ENCODE measurements around the gene GPRC5B.

The GPRC5B gene

GRCh38 chr16:19833176-19833575, 51.5 kb downstream of the GPRC5B start:
- H3K4me3 ChIP-seq (replicated peaks; ENCODE audit: low read depth, low read length) = no peak overlapping the region
- DNase-seq (ENCODE audit: extremely low read depth, insufficient read length) = no peak
- no peak for TF ChIP-seq CTCF (IDR thresholded peaks at IDR 0.05; ENCODE audit: insufficient read depth, low read length, poor library complexity, severe bottlenecking)
- H3K36me3 ChIP-seq (ENCODE audit: control insufficient read depth, insufficient read depth, low read length) = no peaks in the 10 kb centered on the region
- no peaks in the 10 kb centered on the region for H3K27me3 ChIP-seq (replicated peaks; ENCODE audit: control insufficient read depth, insufficient read depth, low read length)

- Histone ChIP-seq H3K36me3 (ENCODE audit: control insufficient read depth, insufficient read depth, low read length) (no peaks in the 10 kb centered on the region), H3K4me3 (replicated peaks; ENCODE audit: low read depth, low read length) (no peak overlapping the region), H3K27me3 (replicated peaks; ENCODE audit: control insufficient read depth, insufficient read depth, low read length) (no peaks in the 10 kb centered on the region)
- DNase-seq (ENCODE audit: extremely low read depth, insufficient read length) = no peak
- no peak for TF ChIP-seq CTCF (IDR thresholded peaks at IDR 0.05; ENCODE audit: insufficient read depth, low read length, poor library complexity, severe bottlenecking)
Observed at GRCh38 chr16:19831678-19832077, 53.0 kb downstream of the GPRC5B start.

GRCh38 chr16:19830902-19831560, 53.6 kb downstream of the GPRC5B start:
- Histone ChIP-seq H3K4me3 (replicated peaks; ENCODE audit: low read depth, low read length) (no peak overlapping the region), H3K27me3 (replicated peaks; ENCODE audit: control insufficient read depth, insufficient read depth, low read length) (no peaks in the 10 kb centered on the region)
- TF ChIP-seq CTCF (IDR thresholded peaks at IDR 0.05; ENCODE audit: insufficient read depth, low read length, poor library complexity, severe bottlenecking) = no peak

GRCh38 chr16:19829844-19830692, 54.6 kb downstream of the GPRC5B start:
- Histone ChIP-seq H3K27me3 (replicated peaks; ENCODE audit: control insufficient read depth, insufficient read depth, low read length) (no peaks in the 10 kb centered on the region), H3K36me3 (ENCODE audit: control insufficient read depth, insufficient read depth, low read length) (no peaks in the 10 kb centered on the region), H3K4me3 (replicated peaks; ENCODE audit: low read depth, low read length) (no peak overlapping the region)
- DNase-seq (ENCODE audit: extremely low read depth, insufficient read length) = no peak
- no peak for TF ChIP-seq CTCF (IDR thresholded peaks at IDR 0.05; ENCODE audit: insufficient read depth, low read length, poor library complexity, severe bottlenecking)

More at GRCh38 chr16:19830902-19831560, 53.6 kb downstream of the GPRC5B start:
- H3K36me3 ChIP-seq (ENCODE audit: control insufficient read depth, insufficient read depth, low read length) = no peaks in the 10 kb centered on the region
- no peak for DNase-seq (ENCODE audit: extremely low read depth, insufficient read length)

- Histone ChIP-seq H3K4me3 (replicated peaks; ENCODE audit: low read depth, low read length) (no peak overlapping the region), H3K36me3 (ENCODE audit: control insufficient read depth, insufficient read depth, low read length) (no peaks in the 10 kb centered on the region), H3K27me3 (replicated peaks; ENCODE audit: control insufficient read depth, insufficient read depth, low read length) (no peaks in the 10 kb centered on the region)
- no peak for TF ChIP-seq CTCF (IDR thresholded peaks at IDR 0.05; ENCODE audit: insufficient read depth, low read length, poor library complexity, severe bottlenecking)
- no peak for DNase-seq (ENCODE audit: extremely low read depth, insufficient read length)
Observed at GRCh38 chr16:19824216-19824615, 60.4 kb downstream of the GPRC5B start.

Data from GM06990 (cell line).